Astrocyte of the spinal cord (primary cell): ENCODE data around the gene FRMD4A.

ENCODE experiments used
- DNase-seq: peaks from one replicate; pipeline ENCODE4 v3.0.0; 2011; ENCODE audit warnings: low read depth, low spot score
- H3K4me3 ChIP-seq: 2 replicates; pipeline ENCODE4 v1.5.1; 2011; ENCODE audit warnings: low read depth, mild to moderate bottlenecking, low read length, moderate library complexity
- CTCF ChIP-seq: IDR thresholded peaks from 2 replicates; pipeline ENCODE4 v1.5.1; 2012; ENCODE audit warnings: low read depth, mild to moderate bottlenecking, low read length, inconsistent platforms
- in situ Hi-C: cut with HindIII; loops from 2 replicates; pipeline ENCODE4 v1.10.0; 2017; ENCODE audit warnings: low sequenced_read_pairs

Gene FRMD4A

GRCh38 chr10:14322526-14323188 is 8.1 kb downstream of the FRMD4A start:
- in situ Hi-C loops, result no loop called here
- DNase-seq, result no peak
- no peak for TF ChIP-seq CTCF
- H3K4me3 ChIP-seq, result no peak overlapping the region

GRCh38 chr10:14318007-14318406 is 12.7 kb downstream of the FRMD4A start:
- DNase-seq, result no peak
- TF ChIP-seq CTCF, result no peak
- H3K4me3 ChIP-seq, result no peak overlapping the region
- in situ Hi-C loops, result no loop called here

GRCh38 chr10:14312014-14312413 is 18.7 kb downstream of the FRMD4A start:
- no peak for TF ChIP-seq CTCF
- no peak for DNase-seq
- in situ Hi-C loops, result no loop called here
- no peak overlapping the region for H3K4me3 ChIP-seq

- no peak overlapping the region for H3K4me3 ChIP-seq
Observed at GRCh38 chr10:14311206-14311957, 19.3 kb downstream of the FRMD4A start.

GRCh38 chr10:14309593-14309992 is 21.1 kb downstream of the FRMD4A start:
- no peak overlapping the region for H3K4me3 ChIP-seq
- in situ Hi-C loops, result no loop called here
- DNase-seq, result no peak
- no peak for TF ChIP-seq CTCF

More at GRCh38 chr10:14311206-14311957, 19.3 kb downstream of the FRMD4A start:
- TF ChIP-seq CTCF, result no peak
- DNase-seq, result no peak
- in situ Hi-C loops, result no loop called here

GRCh38 chr10:14306190-14306589 is 24.5 kb downstream of the FRMD4A start:
- no peak for DNase-seq
- no peak overlapping the region for H3K4me3 ChIP-seq
- in situ Hi-C loops, result no loop called here
- TF ChIP-seq CTCF, result no peak
